Adipocyte (in vitro differentiated cells): ENCODE results near the gene LIX1.

Experiments used
- DNase-seq: peaks from one replicate; pipeline ENCODE4 v3.0.0-alpha.2; 2015; ENCODE audit warnings: low read depth
- H3K27me3 ChIP-seq: replicated peaks from 2 replicates; pipeline ENCODE4 v1.7.0; 2013; ENCODE audit warnings: mild to moderate bottlenecking, low read length, moderate library complexity; ENCODE audit not compliant: control insufficient read depth, insufficient read depth
- H3K36me3 ChIP-seq: 2 replicates; pipeline ENCODE4 v1.7.0; 2013; ENCODE audit warnings: low read length, mild to moderate bottlenecking, moderate library complexity; ENCODE audit not compliant: control insufficient read depth, insufficient read depth, severe bottlenecking
- H3K4me1 ChIP-seq: 2 replicates; pipeline ENCODE4 v1.7.0; 2013; ENCODE audit warnings: mild to moderate bottlenecking, low read length, moderate library complexity; ENCODE audit not compliant: control insufficient read depth, insufficient read depth
- H3K4me3 ChIP-seq: 2 replicates; pipeline ENCODE4 v1.7.0; 2013; ENCODE audit warnings: mild to moderate bottlenecking, low read length, moderate library complexity
- H3K9ac ChIP-seq: 2 replicates; pipeline ENCODE4 v1.7.0; 2013; ENCODE audit warnings: mild to moderate bottlenecking, low read length, moderate library complexity
- H3K9me3 ChIP-seq: 2 replicates; pipeline ENCODE4 v1.7.0; 2013; ENCODE audit warnings: mild to moderate bottlenecking, low read length, moderate library complexity; ENCODE audit not compliant: control insufficient read depth

LIX1 gene

GRCh38 chr5:97046270-97046982 lies 96.0 kb downstream of the LIX1 start:
- Histone ChIP-seq H3K36me3 (no peaks in the 10 kb centered on the region), H3K9me3 (no peaks in the 10 kb centered on the region), H3K4me3 (no peak overlapping the region), H3K27me3 (peaks cover 13% of the 10 kb centered on the region), H3K9ac (no peak overlapping the region), H3K4me1 (no peaks in the 10 kb centered on the region)
- peak; percentile 10 for DNase-seq

- DNase-seq = no peak
- Histone ChIP-seq H3K36me3 (peaks cover 4% of the 10 kb centered on the region), H3K27me3 (peaks cover 3% of the 10 kb centered on the region), H3K4me3 (no peak overlapping the region), H3K4me1 (no peaks in the 10 kb centered on the region), H3K9me3 (no peaks in the 10 kb centered on the region), H3K9ac (no peak overlapping the region)
Observed at GRCh38 chr5:97044052-97044451, 98.4 kb downstream of the LIX1 start.

GRCh38 chr5:97043511-97043910 lies 98.9 kb downstream of the LIX1 start:
- Histone ChIP-seq H3K4me3 (no peak overlapping the region), H3K9ac (no peak overlapping the region), H3K36me3 (peaks cover 4% of the 10 kb centered on the region), H3K27me3 (no peaks in the 10 kb centered on the region), H3K4me1 (no peaks in the 10 kb centered on the region), H3K9me3 (no peaks in the 10 kb centered on the region)
- no peak for DNase-seq

GRCh38 chr5:97042996-97043395 lies 99.4 kb downstream of the LIX1 start:
- Histone ChIP-seq H3K36me3 (peaks cover 6% of the 10 kb centered on the region), H3K27me3 (no peaks in the 10 kb centered on the region), H3K4me3 (no peak overlapping the region), H3K9me3 (no peaks in the 10 kb centered on the region), H3K9ac (no peak overlapping the region), H3K4me1 (no peaks in the 10 kb centered on the region)
- no peak for DNase-seq
